Neutrophil (primary cell): ENCODE measurements around the gene SCFD2.

Experiments used
- H3K27ac ChIP-seq: fragments of 200-600 bp; sonication (generic); 2 replicates; pipeline ENCODE4 v1.5.1; 2016; ENCODE audit warnings: mild to moderate bottlenecking, moderate library complexity
- H3K27me3 ChIP-seq: fragments of 200-600 bp; sonication (generic); 2 replicates; pipeline ENCODE4 v1.6.0; 2016; ENCODE audit warnings: mild to moderate bottlenecking
- H3K36me3 ChIP-seq: fragments of 200-600 bp; sonication (generic); 2 replicates; pipeline ENCODE4 v1.5.1; 2017
- H3K4me1 ChIP-seq, 2 experiments: fragments of 200-600 bp in 1 of 2; sonication (generic) in 1 of 2; 1 replicate in 1 of 2; 2 replicates in 1 of 2; pipeline versions ENCODE4 v1.5.1 to v1.6.1; 2013 to 2016; ENCODE audit warnings: low read depth in 1 of 2, low read length in 1 of 2, mild to moderate bottlenecking in 1 of 2, moderate library complexity in 1 of 2; ENCODE audit not compliant: control insufficient read depth in 1 of 2, insufficient read depth in 1 of 2
- H3K4me3 ChIP-seq, 2 experiments: fragments of 200-600 bp in 1 of 2; sonication (generic) in 1 of 2; 1 replicate in 1 of 2; 2 replicates in 1 of 2; pipeline ENCODE4 v1.5.1; 2013 to 2016; ENCODE audit warnings: low read depth in 1 of 2, low read length in 1 of 2, mild to moderate bottlenecking in 1 of 2, moderate library complexity in 1 of 2
- H3K9me3 ChIP-seq: fragments of 200-600 bp; sonication (generic); 2 replicates; pipeline ENCODE4 v1.5.1; 2016
- TF ChIP-seq, protein P1 (sequence below): fragments of 200-600 bp; sonication (generic); IDR thresholded peaks from 2 replicates; pipeline ENCODE4 v1.5.1; 2016; ENCODE audit warnings: antibody characterized with exemption

The SCFD2 gene

GRCh38 chr4:53119680-53120079 lies 246.2 kb downstream of the SCFD2 start:
- Histone ChIP-seq H3K36me3 (no peaks in the 10 kb centered on the region), H3K4me3 (no peak overlapping the region), H3K4me1 (no peaks in the 10 kb centered on the region), H3K27ac (no peak overlapping the region), H3K27me3 (no peaks in the 10 kb centered on the region), H3K9me3 (no peaks in the 10 kb centered on the region)
- TF ChIP-seq, protein P1, sequence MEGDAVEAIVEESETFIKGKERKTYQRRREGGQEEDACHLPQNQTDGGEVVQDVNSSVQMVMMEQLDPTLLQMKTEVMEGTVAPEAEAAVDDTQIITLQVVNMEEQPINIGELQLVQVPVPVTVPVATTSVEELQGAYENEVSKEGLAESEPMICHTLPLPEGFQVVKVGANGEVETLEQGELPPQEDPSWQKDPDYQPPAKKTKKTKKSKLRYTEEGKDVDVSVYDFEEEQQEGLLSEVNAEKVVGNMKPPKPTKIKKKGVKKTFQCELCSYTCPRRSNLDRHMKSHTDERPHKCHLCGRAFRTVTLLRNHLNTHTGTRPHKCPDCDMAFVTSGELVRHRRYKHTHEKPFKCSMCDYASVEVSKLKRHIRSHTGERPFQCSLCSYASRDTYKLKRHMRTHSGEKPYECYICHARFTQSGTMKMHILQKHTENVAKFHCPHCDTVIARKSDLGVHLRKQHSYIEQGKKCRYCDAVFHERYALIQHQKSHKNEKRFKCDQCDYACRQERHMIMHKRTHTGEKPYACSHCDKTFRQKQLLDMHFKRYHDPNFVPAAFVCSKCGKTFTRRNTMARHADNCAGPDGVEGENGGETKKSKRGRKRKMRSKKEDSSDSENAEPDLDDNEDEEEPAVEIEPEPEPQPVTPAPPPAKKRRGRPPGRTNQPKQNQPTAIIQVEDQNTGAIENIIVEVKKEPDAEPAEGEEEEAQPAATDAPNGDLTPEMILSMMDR: no peak

DNA sequence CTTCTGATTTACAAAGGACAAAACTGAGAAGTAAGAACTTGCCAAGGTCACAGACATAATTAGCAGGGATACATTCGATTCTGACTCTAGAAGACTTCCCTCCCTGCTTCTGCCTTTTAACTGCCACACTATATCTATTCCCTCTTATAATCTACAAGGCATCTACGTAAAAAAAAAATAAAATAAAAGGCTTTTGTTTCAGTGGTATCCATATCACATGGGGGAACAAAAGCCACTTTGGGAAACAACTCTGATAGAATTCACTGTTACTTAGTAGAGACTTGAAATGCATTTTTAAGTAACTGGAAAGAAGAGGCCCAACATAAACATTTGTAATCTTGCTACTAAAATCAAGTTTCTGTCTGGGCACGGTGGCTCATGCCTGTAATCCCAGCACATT lies 247.2 kb downstream of the SCFD2 start:
- Histone ChIP-seq H3K4me3 (no peak overlapping the region), H3K36me3 (no peaks in the 10 kb centered on the region), H3K4me1 (no peaks in the 10 kb centered on the region), H3K9me3 (no peaks in the 10 kb centered on the region), H3K27ac (no peak overlapping the region), H3K27me3 (no peaks in the 10 kb centered on the region)
- TF ChIP-seq, protein P1: no peak

- Histone ChIP-seq H3K36me3 (no peaks in the 10 kb centered on the region), H3K4me3 (no peak overlapping the region), H3K27me3 (no peaks in the 10 kb centered on the region), H3K9me3 (no peaks in the 10 kb centered on the region), H3K4me1 (no peaks in the 10 kb centered on the region), H3K27ac (no peak overlapping the region)
- TF ChIP-seq, protein P1: no peak
Observed at GRCh38 chr4:53116954-53117353, 248.9 kb downstream of the SCFD2 start.

GRCh38 chr4:53113431-53114225 lies 252.2 kb downstream of the SCFD2 start:
- Histone ChIP-seq H3K9me3 (no peaks in the 10 kb centered on the region), H3K27ac (no peak overlapping the region), H3K36me3 (no peaks in the 10 kb centered on the region), H3K4me3 (no peak overlapping the region), H3K27me3 (no peaks in the 10 kb centered on the region), H3K4me1 (no peaks in the 10 kb centered on the region)
- TF ChIP-seq, protein P1: no peak

GRCh38 chr4:53105313-53105712 lies 260.5 kb downstream of the SCFD2 start:
- H3K27ac ChIP-seq: no peak overlapping the region
- TF ChIP-seq, protein P1: no peak
- H3K27me3 ChIP-seq: no peaks in the 10 kb centered on the region
- no peaks in the 10 kb centered on the region for H3K4me1 ChIP-seq
- H3K4me3 ChIP-seq: no peak overlapping the region
- H3K36me3 ChIP-seq: no peaks in the 10 kb centered on the region
- H3K9me3 ChIP-seq: no peaks in the 10 kb centered on the region
